HG03565 (cell line): Measurements from ENCODE around the gene VARS2.
A peak's percentile ranks its signal among the peaks of the same experiment; 100 is the strongest.
"Not testable (repeated sequence)": the region's sequence is repeated elsewhere in the genome, so short reads cannot be mapped to it uniquely, and the experiment has no call there.

ENCODE experiments used
- ATAC-seq: cut with Tn5 transposase; IDR thresholded peaks from one replicate; pipeline ENCODE4 v1.9.1; 2021; ENCODE audit warnings: mild to moderate bottlenecking, moderate library complexity; ENCODE audit not compliant: unreplicated experiment

VARS2 gene

DNA sequence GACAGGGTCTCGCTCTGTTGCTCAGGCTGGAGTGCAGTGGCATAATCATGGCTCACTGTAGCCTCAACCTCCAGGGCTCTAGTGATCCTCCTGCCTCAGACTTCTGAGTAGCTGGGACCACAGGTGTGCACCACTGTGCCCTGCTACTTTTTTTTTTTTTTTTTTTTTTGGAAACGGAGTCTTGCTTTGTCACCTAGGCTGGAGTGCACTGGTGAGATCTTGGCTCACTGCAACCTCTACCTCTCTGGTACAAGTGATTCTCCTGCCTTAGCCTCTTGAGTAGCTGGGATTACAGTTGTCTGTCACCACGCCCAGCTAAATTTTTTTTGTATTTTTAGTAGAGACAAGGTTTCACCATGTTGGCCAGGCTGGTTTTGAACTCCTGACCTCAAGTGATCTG lies 13.0 kb downstream of the VARS2 start:
- ATAC-seq, result not testable (repeated sequence)

- ATAC-seq, result no peak
Measured at GRCh38 chr6:30928677-30929076, 14.6 kb downstream of the VARS2 start.

DNA sequence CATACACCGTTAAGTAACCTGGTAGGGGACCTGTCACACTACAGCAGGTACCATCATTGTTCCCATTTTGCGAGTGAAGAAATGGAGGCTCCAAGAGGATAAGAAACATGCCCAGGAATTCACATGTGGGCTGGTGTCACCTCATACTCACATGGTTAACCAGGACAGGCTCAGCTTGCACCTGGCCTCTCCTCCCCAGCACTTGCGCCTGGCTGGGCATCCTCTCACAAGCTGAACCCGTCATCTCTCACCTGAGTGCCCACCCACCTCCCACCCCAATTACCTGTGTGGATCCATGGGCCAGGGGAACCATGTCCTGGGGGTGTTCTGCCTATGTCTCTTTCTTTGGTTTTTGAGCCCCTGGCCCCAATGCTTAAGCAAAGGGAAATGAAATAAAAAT lies 16.5 kb downstream of the VARS2 start:
- no peak for ATAC-seq

- no peak for ATAC-seq
Measured at GRCh38 chr6:30931272-30931671, 17.2 kb downstream of the VARS2 start.

DNA sequence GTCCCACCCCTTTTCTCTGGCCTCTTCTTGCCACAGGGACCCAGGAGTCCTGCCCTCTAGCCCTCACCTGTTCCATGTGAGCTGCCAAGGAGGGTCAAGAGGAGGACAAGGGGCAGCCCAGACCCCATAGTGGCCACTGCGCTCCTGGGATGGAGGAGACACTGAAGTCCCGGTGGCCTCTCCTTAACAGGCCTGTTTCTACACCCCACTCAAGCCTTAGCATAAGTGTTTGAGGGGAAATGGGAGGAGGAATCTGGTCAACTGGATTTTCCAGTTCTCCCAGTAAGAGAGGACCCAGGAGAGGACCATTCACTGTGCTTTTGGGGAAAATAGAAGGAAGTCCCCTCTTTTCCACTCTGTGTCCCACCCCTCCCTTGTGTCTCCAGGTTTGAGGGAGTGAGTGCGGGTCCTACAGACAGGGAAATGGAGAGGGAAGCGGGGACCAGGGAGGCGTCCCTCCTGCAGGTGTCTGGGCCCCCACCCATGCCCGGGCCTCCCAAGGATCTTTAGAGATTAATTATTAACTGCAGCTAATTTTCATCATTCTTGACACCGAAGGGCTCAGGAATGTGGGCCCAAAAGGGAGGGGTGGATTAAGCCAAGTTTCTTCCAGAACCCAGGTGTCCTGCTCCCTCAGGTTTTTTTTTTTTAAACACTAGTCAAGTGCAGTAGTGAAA lies 18.1 kb downstream of the VARS2 start, which contains the start of gene SFTA2:
TSS of gene SFTA2 (minus strand) at position 202 of the 677 bp plus-strand sequence. CDS start at position 128, 74 bp downstream.
- ATAC-seq, result no peak

DNA sequence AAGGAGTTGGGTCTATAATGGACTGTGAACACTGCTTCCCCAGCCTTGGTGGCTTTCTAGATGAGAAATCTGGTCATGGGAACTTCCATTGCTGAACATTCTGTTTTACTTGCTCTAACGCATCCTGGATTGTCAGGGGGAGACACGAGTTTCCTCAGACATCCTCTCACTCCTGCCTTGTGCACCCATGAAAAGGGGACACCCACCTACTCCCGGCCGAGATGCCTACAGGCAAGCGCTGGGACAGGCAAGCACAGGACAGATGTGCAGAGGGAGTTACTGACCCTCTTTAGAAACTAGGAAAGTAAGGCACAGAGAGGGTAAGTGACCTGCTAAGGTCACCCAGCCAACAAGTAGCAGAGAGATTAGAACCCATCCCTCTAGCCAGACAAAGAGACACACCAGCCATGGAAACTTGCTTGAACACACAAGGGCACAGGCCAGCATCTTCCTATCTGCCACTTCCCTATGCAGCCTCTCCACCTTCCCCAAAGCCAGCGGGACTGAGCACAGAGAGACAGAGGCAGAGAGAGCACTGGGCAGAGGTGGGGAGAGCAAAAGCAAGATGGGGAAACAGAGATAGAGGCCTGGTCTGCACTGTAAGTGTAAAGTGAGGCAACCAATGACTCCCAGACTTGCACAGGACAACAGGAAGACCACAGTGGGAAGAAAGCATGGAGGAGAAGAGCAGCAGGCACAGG lies 18.8 kb downstream of the VARS2 start:
- ATAC-seq, result no peak

GRCh38 chr6:30935018-30935417 lies 21.0 kb downstream of the VARS2 start:
- no peak for ATAC-seq

DNA sequence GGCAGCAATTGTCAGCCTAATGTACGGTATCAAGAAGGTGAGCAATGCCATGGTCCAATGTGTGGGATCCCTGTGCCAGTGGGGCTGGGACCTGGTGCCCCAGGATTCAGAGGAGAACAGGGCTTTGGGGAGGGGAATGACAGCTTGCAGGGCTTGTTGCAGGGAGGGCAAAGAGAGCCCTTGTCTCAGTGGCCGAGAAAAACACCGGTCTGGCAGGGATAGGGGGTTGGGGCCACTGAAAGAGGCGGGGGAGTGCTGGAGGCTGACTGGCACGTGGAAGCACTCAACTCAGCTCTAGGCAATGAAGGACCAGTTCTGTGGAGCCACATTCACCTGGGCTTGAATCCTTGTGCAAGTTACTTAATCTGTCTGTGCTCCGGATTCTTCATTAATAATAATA lies 23.2 kb downstream of the VARS2 start:
- ATAC-seq, result no peak

- no peak for ATAC-seq
Measured at GRCh38 chr6:30938730-30939129, 24.7 kb downstream of the VARS2 start.

- ATAC-seq, result no peak
Measured at GRCh38 chr6:30939473-30939872, 25.4 kb downstream of the VARS2 start.

DNA sequence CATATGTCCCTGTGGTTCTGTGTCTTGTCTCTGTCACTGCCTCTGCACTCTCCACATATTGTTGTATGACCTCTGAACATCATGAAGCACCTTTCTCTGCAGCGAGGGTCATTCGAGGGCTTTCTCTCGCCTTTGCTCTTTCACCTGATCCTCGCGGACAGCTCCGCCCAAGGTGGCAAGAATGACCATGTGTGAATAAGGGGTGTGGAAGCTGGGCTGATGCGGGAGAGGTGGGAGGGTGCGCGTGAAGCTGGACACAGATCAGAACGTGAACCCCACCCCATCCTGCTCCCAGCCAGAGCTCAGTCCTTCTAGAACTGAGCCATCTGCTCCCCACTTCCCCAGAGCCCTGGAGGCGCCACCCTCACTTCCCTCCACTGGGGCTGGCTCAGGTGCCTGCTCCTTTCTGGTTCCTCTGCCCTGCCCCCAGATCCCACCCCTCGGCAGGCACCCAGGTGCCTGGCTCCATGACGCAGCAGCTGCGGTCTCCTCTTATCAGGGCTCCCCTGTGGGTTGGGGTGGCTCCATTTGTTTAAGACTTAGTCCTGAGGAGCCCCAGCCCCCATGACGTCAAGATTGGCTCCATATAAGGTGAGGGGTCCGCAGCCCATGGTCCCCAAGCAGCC lies 26.4 kb downstream of the VARS2 start, which contains the start of gene MUCL3:
TSS of gene MUCL3 (plus strand) at position 613 of the 626 bp plus-strand sequence. CDS start 27 bp downstream, outside the sequence.
- ATAC-seq, result no peak

- ATAC-seq, result no peak
Measured at GRCh38 chr6:30942338-30943060, 28.5 kb downstream of the VARS2 start.

- no peak for ATAC-seq
Measured at GRCh38 chr6:30944051-30944450, 30.0 kb downstream of the VARS2 start.

GRCh38 chr6:30945281-30945680 lies 31.2 kb downstream of the VARS2 start:
- no peak for ATAC-seq

GRCh38 chr6:30947231-30947630 lies 33.2 kb downstream of the VARS2 start:
- ATAC-seq, result no peak

- no peak for ATAC-seq
Measured at GRCh38 chr6:30948811-30949210, 34.8 kb downstream of the VARS2 start.

DNA sequence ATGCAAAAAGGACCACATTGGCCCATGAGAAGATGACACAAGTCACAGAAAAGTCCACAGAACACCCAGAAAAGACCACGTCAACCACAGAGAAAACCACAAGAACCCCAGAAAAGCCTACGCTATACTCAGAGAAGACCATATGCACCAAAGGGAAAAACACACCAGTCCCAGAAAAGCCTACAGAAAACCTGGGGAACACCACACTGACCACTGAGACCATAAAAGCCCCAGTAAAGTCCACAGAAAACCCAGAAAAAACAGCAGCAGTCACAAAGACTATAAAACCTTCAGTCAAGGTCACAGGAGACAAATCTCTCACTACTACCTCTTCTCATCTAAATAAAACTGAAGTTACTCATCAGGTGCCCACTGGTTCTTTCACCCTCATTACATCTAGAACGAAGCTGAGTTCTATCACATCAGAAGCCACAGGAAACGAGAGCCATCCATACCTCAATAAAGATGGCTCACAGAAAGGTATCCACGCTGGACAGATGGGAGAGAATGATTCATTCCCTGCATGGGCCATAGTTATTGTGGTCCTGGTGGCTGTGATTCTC lies 38.0 kb downstream of the VARS2 start:
- no peak for ATAC-seq

DNA sequence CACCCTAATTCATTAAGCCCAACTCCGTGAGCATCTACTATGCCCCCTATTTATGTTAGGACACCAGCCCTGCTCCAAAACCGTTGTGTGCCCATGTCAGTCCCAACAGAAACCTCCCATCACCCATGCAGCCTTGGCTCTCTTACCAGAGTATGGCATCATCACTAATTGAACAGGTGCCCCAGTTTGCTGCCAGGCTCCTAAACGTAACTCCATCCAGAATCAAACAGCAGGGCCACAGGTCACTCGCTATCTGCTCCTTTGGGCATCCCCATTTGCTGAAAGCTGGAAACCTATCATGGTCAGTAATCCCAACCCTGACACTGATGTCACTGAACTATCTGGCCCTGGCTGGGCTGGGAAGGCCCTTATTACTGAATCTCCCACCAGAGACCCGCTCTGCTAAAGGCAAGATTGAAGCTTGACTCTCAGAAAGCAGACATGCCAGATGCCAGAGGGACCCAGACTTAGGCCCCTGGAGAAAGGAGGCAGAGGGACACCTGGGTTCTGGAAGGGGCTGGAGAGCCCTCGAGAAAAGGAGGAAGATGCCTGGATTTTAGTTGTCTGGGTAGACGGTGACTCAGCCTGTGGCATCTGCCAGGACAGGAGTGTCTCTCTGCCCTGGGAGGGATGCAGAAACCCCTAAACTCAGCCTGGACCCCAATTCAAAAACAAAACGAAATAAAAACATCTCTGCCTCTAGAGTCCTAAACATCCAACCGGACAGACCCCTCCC lies 40.8 kb downstream of the VARS2 start:
- no peak for ATAC-seq

- ATAC-seq, result peak; percentile 45
Measured at GRCh38 chr6:30955367-30956042, 41.5 kb downstream of the VARS2 start.

- no peak for ATAC-seq
Measured at GRCh38 chr6:30957716-30958115, 43.7 kb downstream of the VARS2 start.
